GM21515 (cell line): ENCODE results near the gene SYNE3.

Experiments
- ATAC-seq: cut with Tn5 transposase; IDR thresholded peaks from one replicate; pipeline ENCODE4 v1.9.1; 2021; ENCODE audit not compliant: unreplicated experiment

Gene SYNE3

GRCh38 chr14:95541932-95542930 lies 25.8 kb upstream of the SYNE3 start:
- no peak for ATAC-seq

DNA sequence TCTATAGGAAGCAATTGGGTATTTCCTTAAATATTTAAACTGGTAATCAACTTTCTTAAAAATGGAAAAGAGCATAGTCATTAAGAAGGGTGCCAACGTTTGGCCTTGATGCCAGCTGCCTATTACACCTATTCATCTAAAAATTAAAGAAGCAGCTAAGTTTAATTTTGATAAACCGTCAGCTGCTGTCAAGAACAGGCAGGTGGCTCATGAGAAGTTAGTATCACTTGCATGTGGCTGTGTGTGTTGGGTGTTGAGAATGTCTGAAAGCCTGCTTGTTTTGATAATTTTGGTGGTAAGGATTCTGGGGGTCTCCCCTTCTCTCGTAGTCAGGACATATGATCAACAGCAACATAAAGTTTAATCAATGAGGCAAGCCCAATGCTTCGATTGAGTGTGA lies 24.9 kb upstream of the SYNE3 start:
- ATAC-seq = no peak

GRCh38 chr14:95540236-95540855 lies 23.9 kb upstream of the SYNE3 start:
- no peak for ATAC-seq

DNA sequence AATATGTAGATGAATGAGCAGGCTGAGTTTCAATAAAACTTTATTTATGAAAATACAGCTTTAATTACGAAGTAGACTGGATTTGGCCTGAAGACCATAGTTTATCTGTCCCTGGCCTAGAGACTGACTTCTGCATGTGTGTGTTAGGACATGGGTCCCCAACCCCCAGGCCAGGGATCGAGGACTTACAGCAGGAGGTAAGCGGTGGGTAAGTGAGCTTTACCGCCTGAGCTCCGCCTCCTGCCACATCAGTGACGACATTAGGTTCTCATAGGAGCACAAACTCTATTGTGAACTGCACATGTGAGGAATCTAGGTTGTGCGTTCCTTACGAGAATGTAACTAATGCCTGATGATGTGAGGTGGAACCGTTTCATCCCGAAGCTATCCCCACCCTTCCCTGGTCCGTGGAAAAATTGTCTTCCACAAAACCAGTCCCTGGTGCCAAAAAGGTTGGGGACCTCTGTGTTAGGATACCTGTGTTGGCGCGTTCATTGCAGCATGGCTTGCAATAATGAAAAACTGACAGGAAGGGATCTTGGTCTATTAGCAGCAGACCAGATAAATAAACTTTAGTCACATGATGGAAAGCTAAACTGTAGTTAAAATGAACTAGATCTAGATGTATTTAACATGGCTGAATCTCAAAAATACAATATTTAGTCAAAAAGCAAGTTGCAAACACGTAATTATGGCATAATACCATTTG lies 22.5 kb upstream of the SYNE3 start:
- ATAC-seq = no peak

- ATAC-seq = no peak
These were observed 21.0 kb upstream of the SYNE3 start for GRCh38 chr14:95537298-95538089.

GRCh38 chr14:95536671-95537070 lies 20.2 kb upstream of the SYNE3 start:
- ATAC-seq = no peak

GRCh38 chr14:95536036-95536593 lies 19.7 kb upstream of the SYNE3 start:
- ATAC-seq = no peak

DNA sequence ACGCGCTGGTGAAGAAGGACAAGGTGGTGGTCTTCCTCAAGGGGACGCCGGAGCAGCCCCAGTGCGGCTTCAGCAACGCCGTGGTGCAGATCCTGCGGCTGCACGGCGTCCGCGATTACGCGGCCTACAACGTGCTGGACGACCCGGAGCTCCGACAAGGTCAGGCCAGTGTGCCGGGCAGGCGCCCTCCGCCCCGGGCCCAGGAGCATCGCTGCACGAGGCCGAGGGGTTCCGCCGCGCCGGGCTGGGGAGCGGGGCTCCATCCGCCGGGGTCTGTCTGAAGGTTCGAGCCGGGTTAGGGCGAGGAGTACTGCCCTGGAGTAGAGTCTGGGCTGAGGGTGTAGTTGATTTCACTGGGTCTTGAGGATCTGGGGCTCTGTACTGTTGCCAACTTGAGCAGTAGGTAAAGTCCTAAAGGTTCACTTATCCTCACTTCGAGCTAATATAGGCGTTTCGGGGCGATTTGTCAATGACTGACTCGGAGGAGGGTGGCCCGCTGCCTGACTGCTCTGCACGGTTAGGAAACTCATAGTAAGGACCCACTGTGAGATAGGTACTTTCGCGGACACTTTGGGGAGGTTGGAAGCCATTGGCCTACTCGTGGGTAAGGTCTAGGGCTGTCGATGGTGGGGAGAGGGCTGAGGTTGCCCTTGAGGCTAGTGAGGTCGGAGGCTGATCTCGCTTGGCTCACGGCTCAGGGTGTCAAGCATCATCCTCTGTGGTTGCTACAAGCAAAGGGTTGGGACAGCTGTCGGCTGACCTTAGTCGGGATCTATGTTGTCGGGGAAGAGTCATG lies 19.0 kb upstream of the SYNE3 start:
- ATAC-seq = peak; percentile 1

GRCh38 chr14:95534299-95535225 lies 18.1 kb upstream of the SYNE3 start, which contains the start of gene GLRX5:
TSS of gene GLRX5 (plus strand) at chr14:95535050. CDS start at chr14:95535090, 40 bp downstream.
- ATAC-seq = peak; percentile 89

DNA sequence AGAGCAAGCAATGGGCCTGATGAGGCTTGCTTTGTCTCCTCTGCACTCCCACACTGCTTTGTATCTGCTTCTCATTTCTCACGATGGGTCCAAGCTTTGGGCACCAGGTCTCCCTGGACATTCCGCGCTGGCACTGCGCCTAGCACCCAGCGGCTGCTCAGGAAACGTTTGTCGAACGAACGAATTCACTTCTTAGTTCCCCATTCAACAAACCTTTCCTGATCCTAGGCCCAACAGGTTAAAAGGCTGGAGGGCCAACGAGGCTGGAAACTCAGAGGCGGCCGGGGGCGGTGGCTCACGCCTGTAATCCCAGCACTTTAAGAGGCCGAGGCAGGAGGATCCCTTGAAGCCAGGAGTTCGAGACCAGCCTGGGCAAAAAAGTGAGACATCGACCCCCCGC lies 17.4 kb upstream of the SYNE3 start:
- ATAC-seq = no peak

DNA sequence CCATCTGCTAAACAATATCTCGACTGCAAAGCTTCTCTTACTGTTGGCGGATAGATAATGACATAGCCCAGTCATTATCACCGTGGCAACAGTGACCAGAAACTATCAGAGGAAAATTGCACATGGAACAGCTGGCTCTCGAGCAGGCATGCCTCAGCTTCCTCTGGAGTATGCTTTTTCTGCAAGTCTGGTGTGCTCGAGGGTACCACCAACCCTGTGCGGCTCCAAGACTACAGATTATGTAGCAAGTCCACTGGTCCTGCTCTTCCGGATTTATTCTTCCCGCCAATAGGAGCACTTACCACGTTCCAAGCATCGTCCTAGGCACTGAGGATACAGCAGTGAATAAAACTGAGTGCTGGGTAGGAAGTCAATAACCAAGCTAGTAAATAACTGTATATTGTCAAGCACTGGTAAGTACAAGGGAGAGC lies 17.0 kb upstream of the SYNE3 start:
- no peak for ATAC-seq

GRCh38 chr14:95531969-95532368 lies 15.5 kb upstream of the SYNE3 start:
- ATAC-seq = no peak

DNA sequence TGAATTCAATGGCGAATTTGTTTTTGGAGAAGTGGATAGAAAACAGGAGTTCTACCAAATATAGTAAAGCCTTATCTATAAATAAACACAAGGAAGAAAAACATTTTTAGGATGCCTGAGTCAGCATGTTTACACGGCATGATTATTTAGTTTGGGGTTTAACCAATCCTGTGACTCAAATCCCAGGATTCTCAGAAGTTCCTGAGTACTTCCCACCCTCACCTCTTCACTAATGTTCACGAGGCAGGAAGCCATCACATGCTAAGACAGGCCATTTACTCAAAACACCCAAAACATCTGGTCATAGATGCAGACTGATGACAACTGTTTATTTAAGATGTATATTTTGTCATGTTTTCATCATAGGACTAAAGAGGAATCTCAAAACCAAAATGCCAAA lies 15.0 kb upstream of the SYNE3 start:
- no peak for ATAC-seq

DNA sequence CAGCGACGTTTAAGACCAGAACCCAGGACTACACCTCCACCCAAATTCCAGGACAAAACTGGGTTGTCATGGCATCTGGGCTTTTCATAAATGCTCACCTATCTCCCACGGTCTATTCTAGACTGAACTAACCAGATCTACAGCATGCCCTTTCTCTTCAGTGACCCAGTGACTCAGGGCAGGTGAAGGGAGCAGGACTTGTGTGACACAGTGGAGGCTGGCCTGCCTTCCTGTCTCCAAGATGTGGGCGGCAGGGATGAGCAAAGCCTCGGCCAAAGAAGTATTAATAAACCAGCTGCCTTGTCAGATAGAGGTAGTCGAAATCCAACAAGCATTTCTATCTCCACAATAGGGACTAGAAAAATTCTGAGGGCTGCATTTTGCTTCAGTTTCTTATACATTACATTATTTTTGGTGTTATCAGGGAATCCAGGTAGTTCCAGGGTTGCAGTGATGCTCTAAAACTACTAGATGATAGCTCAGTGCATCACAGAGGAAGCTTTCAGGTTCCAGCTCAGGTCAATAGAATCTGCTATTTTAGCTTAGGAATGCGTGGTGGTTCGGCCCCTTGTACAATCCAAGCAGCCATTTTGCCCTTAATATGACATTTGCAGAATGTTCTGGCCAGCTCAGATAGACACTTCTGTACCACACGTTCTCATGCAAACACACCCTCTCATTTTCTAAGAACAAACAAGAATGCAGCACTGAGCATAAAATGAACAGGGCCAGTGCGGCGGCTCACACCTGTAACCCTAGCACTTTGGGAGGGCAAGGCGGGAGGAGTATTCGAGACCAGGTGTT lies 14.2 kb upstream of the SYNE3 start:
- ATAC-seq = no peak

DNA sequence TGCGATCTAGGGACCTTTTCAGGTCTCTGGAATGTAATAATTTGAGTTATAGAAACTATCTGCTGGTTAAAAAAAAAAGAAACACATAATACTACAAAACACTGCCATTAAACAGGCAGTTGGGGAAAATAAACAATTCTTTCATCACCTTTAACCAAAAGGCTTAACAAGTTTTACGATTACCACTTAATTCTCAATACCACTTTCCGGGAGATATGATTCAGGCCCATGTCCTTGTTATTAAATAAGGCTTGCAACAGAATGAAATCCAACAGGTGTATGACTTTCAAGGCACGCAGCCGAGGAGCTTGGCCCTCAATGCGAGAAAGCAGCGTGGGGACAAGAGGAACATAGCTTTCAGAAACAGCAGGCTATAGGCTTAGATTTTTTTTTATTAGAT lies 12.8 kb upstream of the SYNE3 start:
- ATAC-seq = no peak

- ATAC-seq = no peak
These were observed 11.0 kb upstream of the SYNE3 start for GRCh38 chr14:95527387-95528002.
